ENCODE results near the gene PABPN1L.

GRCh38 chr16:88909431-88910210 lies 43.2 kb upstream of the PABPN1L start:
- TF ChIP-seq CTCF (conservative IDR thresholded peaks at IDR 0.05), result no peak
- no peak for TF ChIP-seq ZFX (IDR thresholded peaks at IDR 0.05)

All from C4-2B (cell line).